ENCODE measurements around the gene ARFGEF2.

The ARFGEF2 gene

DNA sequence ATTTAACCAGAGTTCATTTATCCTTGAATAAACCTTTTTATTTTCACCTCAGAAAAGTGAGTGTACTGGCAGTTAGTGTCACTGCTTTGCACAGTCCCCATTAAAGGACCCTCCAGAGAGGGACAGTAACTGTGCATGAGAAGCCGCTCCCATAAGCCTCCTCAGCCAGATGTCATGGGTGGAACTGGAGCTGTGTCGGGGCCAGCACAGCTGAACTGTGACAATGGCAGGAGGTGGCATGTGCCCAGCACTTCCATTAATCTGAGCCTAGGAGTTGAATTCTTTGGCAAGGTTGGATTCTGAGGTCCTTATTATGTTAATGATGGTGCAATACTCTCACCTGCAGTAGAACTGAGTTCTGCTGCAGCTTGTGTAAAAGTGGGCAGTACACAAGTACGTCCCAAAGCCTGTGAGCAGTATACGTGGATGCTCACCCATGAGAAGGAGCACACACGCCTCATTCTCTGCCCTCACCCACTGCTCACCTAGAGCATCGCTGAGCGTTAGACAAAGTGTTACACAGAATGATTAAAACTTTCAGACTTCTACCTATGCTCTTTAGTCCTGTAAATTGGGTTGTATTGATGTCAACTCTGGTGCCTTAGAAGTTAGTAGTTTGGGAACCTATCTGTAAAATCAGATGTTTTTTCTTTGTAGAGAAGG is 112.7 kb downstream of the ARFGEF2 start:
- no peak for TF ChIP-seq CTCF (IDR thresholded peaks at IDR 0.05; ENCODE audit: low read depth, low read length)
- DNase-seq (ENCODE audit: extremely low read depth, low read depth): no peak

GRCh38 chr20:49037962-49038387 is 116.5 kb downstream of the ARFGEF2 start:
- no peak for DNase-seq (ENCODE audit: extremely low read depth, low read depth)
- no peak for TF ChIP-seq CTCF (IDR thresholded peaks at IDR 0.05; ENCODE audit: low read depth, low read length)

DNA sequence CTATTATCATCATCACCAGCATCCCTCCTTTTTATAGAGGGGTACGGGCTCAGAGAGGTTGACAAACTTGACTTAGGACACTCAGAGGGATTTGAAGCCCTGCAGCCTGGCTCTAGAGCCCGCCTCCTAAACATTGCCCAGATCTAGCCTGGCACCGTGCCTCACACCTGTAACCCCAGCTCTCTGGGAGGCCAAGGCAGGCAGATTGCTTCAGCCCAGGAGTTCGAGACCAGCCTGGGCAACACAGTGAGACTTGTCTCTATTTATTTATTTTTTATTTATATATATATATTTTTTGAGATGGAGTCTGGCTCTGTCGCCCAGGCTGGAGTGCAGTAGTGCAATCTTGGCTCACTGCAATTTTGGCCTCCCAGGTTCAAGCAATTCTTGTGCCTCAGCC is 118.3 kb downstream of the ARFGEF2 start:
- no peak for TF ChIP-seq CTCF (IDR thresholded peaks at IDR 0.05; ENCODE audit: low read depth, low read length)
- no peak for DNase-seq (ENCODE audit: extremely low read depth, low read depth)

DNA sequence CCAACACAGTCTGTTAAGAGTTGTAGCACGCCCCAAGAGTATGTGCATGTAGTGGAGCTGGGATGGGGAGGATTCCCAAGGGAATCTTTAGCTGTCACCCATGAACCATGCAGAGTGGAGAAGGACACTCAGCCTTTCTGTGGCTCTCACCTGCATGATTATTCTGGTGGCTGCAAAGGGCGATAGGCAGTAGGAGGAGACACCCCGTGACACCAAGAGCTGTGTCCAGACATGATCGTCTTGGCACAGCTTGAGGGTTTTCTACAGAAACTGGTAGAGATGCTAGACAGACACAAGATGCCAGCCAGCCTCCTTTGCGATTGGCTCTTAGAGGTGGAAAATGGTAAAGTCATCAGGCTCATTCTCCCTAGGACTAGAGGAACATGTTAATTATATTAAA is 121.5 kb downstream of the ARFGEF2 start:
- no peak for DNase-seq (ENCODE audit: extremely low read depth, low read depth)
- no peak for TF ChIP-seq CTCF (IDR thresholded peaks at IDR 0.05; ENCODE audit: low read depth, low read length)

GRCh38 chr20:49045440-49046086 is 124.1 kb downstream of the ARFGEF2 start:
- no peak for TF ChIP-seq CTCF (IDR thresholded peaks at IDR 0.05; ENCODE audit: low read depth, low read length)
- no peak for DNase-seq (ENCODE audit: extremely low read depth, low read depth)

DNA sequence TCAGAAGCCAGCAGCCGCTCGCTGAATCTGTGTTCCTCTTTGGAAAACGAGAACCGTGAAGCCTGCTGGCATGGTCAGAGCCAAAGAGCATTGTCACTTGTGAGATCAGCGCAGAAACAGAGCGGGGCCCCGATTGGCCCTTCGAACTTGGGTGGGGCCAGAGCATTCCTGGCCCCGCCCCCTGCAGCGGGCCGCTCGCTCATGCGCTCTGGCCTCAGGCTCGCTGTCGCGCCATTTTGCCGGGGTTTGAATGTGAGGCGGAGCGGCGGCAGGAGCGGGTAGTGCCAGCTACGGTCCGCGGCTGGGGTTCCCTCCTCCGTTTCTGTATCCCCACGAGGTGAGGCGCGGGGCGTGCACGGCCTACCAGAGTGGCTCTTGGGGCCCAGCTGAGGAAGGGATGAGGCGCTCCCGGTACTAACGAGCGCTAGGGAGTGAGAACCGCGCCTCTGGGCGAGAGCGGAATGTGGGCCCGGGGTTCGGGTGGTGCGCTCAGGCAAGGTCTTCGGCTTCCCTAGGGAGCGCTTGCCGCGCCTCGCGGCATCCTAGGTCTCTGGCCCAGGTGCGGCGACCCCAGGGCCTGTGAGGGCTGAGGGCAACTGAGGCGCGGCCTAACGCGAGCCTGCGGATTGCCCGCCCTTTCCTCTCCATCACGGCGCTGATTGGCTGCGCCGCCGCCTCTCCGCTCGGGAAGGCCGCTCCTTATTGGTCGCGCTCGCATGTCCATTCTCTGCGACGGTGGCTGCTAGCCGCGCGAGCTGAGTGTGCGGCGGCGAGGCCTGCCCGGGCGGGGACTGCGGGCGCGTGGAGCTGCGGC is 124.8 kb downstream of the ARFGEF2 start, which contains the start of gene CSE1L:
TSS of gene CSE1L (plus strand) at position 226 of the 814 bp plus-strand sequence. CDS start 12,152 bp downstream, outside the sequence.
- TF ChIP-seq CTCF (IDR thresholded peaks at IDR 0.05; ENCODE audit: low read depth, low read length): no peak
- DNase-seq (ENCODE audit: extremely low read depth, low read depth): peak; percentile 87

DNA sequence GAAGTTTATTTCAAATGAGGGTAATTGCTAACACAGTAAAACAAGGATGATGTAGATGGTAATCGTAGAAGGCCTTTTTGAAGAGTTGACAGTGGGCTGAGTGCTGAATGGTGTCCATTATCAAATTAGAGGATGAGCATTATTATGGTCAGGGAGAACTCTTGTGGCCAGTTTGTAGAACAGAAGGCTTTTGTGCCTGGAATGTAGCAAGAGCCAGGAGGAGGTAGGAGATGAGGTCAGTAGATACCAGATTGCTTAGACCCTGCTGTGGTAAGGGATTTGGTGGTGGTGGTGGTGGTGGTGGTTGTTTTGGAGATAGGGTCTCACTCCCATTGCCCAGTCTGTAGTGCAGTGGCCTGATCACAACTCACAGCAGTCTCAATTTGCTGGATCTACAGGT is 130.8 kb downstream of the ARFGEF2 start:
- DNase-seq (ENCODE audit: extremely low read depth, low read depth): no peak
- TF ChIP-seq CTCF (IDR thresholded peaks at IDR 0.05; ENCODE audit: low read depth, low read length): no peak
